ENCODE results near the gene SNX24. TPM values are rescaled to one million over a fixed set of nuclear protein-coding genes. Genes with fewer than 3 reads are reported as not detected.

The SNX24 gene
- total and polyA plus RNA-seq, 9 of the 15 experiments (the other 6 are each of a cell fraction or from before 2014, with no cell fraction given), result 5.3 to 10.1 (median 7.9) TPM

GRCh38 chr5:122863240-122863639 lies 17.8 kb downstream of the SNX24 start (continued):
- TF ChIP-seq ZBTB7A (IDR thresholded peaks at IDR 0.05; ENCODE audit: borderline replicate concordance, control insufficient read depth, low read depth, low read length) (no peak), ELF2 (CRISPR knock-in tag; IDR thresholded peaks at IDR 0.05) (no peak), PREB (CRISPR knock-in tag; IDR thresholded peaks at IDR 0.05) (no peak), NFATC3 (IDR thresholded peaks at IDR 0.05) (0 out of 2 replicates have a peak, but pooled peaks have one; percentile 21), ZNF586 (CRISPR knock-in tag; conservative IDR thresholded peaks at IDR 0.05) (no peak), ZFP1 (CRISPR knock-in tag; IDR thresholded peaks at IDR 0.05) (no peak), LARP7 (IDR thresholded peaks at IDR 0.05) (peak; percentile 85; the same call in 1 of the 2 replicates), HNRNPH1 (optimal IDR thresholded peaks at IDR 0.05; ENCODE audit: low read depth, low read length) (no peak), HNRNPL (IDR thresholded peaks at IDR 0.05; ENCODE audit: low read depth, low read length) (no peak), NFYB (IDR thresholded peaks at IDR 0.05; ENCODE audit: extremely low read depth, insufficient read length) (no peak), BMI1 (IDR thresholded peaks at IDR 0.05; ENCODE audit: low read length) (no peak), CBX1 (IDR thresholded peaks at IDR 0.05; ENCODE audit: low read depth) (no peak), CBX2 (IDR thresholded peaks at IDR 0.05; ENCODE audit: insufficient read depth, low read length, poor library complexity, severe bottlenecking) (no peak), FOXP1 (CRISPR knock-in tag; IDR thresholded peaks at IDR 0.05) (no peak), ZNF23 (CRISPR knock-in tag; IDR thresholded peaks at IDR 0.05) (no peak), NBN (IDR thresholded peaks at IDR 0.05; ENCODE audit: low read depth) (peak; percentile 91), BACH1 (tag; IDR thresholded peaks at IDR 0.05) (no peak), SMARCB1 (IDR thresholded peaks at IDR 0.05; ENCODE audit: insufficient read length, low read depth) (no peak), JUNB (CRISPR knock-in tag; conservative IDR thresholded peaks at IDR 0.05) (no peak), ZNF239 (CRISPR knock-in tag; IDR thresholded peaks at IDR 0.05) (no peak), MCM7 (IDR thresholded peaks at IDR 0.05) (no peak), MYC (IDR thresholded peaks at IDR 0.05; ENCODE audit: low read depth, low read length) (no peak), MYC (CRISPR knock-in tag; IDR thresholded peaks at IDR 0.05; ENCODE audit: borderline replicate concordance, low read depth) (no peak), FOXJ2 (tag; IDR thresholded peaks at IDR 0.05) (peak; percentile 56; the same call in 1 of the 2 replicates), HSF4 (CRISPR knock-in tag; IDR thresholded peaks at IDR 0.05; ENCODE audit: borderline replicate concordance) (no peak), E2F1 (CRISPR knock-in tag; IDR thresholded peaks at IDR 0.05) (no peak), E4F1 (CRISPR knock-in tag; IDR thresholded peaks at IDR 0.05; ENCODE audit: borderline replicate concordance) (no peak), PURB (CRISPR knock-in tag; IDR thresholded peaks at IDR 0.05; ENCODE audit: low read depth) (no peak), ZNF445 (CRISPR knock-in tag; IDR thresholded peaks at IDR 0.05; ENCODE audit: low read depth) (no peak)
